Lower leg skin (tissue), 3 donors: ENCODE results near the gene PCDHAC1.
"Not testable (repeated sequence)": the region's sequence is repeated elsewhere in the genome, so short reads cannot be mapped to it uniquely, and the experiment has no call there.

Source experiments
- CTCF ChIP-seq, 3 donors: fragments of 450-650 bp; IDR thresholded peaks; one replicate each; pipeline ENCODE4 v1.5.1; 2016; ENCODE audit warnings: antibody characterized with exemption in 3 of 3, mild to moderate bottlenecking in 3 of 3, moderate library complexity in 2 of 3
- POLR2A ChIP-seq, 2 donors: fragments of 450-650 bp; IDR thresholded peaks; one replicate each; pipeline ENCODE4 v1.6.1; 2016 to 2017; ENCODE audit warnings: antibody characterized with exemption in 2 of 2, mild to moderate bottlenecking in 1 of 2, moderate library complexity in 1 of 2

- TF ChIP-seq CTCF, POLR2A (IDR thresholded peaks at IDR 0.05): not testable (repeated sequence)
Observed at GRCh38 chr5:140876541-140877261, 49.4 kb upstream of the PCDHAC1 start.
